H1 (cell line): ENCODE data around the gene TNPO3. TPM values are rescaled to one million over a fixed set of nuclear protein-coding genes. Genes with fewer than 3 reads are reported as not detected.

Experiments
- CTCF ChIA-PET: fragments of 300-600 bp; sonication (Branson Sonifier 250); formaldehyde crosslinking; loops from one replicate; lab custom pipeline; 2021; ENCODE audit not compliant: partially characterized antibody; lab: Charles Lee
- POLR2A ChIA-PET: fragments of 300-600 bp; sonication (Branson Sonifier 250); formaldehyde crosslinking; loops from one replicate; lab custom pipeline; 2021; ENCODE audit warnings: inconsistent platforms; ENCODE audit not compliant: partially characterized antibody; lab: Charles Lee
- DNase-seq, 2 experiments: peaks; one replicate each; pipeline versions ENCODE4 v3.0.0 to v3.0.0-alpha.2; 2010 to 2022; ENCODE audit warnings: low spot score in 2 of 2, low read depth in 1 of 2, mixed read lengths in 1 of 2
- FAIRE-seq: peaks from 2 replicates; lab custom pipeline; 2011; peaks lifted over from hg19 to GRCh38; lab: Jason Lieb, UNC
- H2AFZ ChIP-seq: 2 replicates; pipeline ENCODE4 v1.8.1; 2012; ENCODE audit warnings: low read length, inconsistent platforms
- H2AK5ac ChIP-seq: 2 replicates; pipeline ENCODE4 v1.6.1; 2013; ENCODE audit warnings: low read depth, low read length
- H2BK120ac ChIP-seq: replicated peaks from 2 replicates; pipeline ENCODE3; 2013; ENCODE audit warnings: low read depth, low read length, inconsistent platforms
- H2BK12ac ChIP-seq: 2 replicates; pipeline ENCODE4 v1.6.1; 2013; ENCODE audit warnings: low read depth, low read length
- H2BK15ac ChIP-seq: 2 replicates; pipeline ENCODE4 v1.6.1; 2013; ENCODE audit warnings: low read length
- H2BK20ac ChIP-seq: 2 replicates; pipeline ENCODE4 v1.6.1; 2013; ENCODE audit warnings: low read length
- H2BK5ac ChIP-seq: 2 replicates; pipeline ENCODE4 v1.6.1; 2013; ENCODE audit warnings: low read depth, low read length
- H3K14ac ChIP-seq: 2 replicates; pipeline ENCODE4 v1.6.1; 2013; ENCODE audit warnings: inconsistent platforms; ENCODE audit not compliant: insufficient read length
- H3K18ac ChIP-seq: 2 replicates; pipeline ENCODE4 v1.6.1; 2013; ENCODE audit warnings: low read length; ENCODE audit errors: extremely low read depth
- H3K23ac ChIP-seq: 2 replicates; pipeline ENCODE4 v1.6.1; 2013; ENCODE audit warnings: inconsistent platforms; ENCODE audit not compliant: insufficient read length
- H3K23me2 ChIP-seq: 2 replicates; pipeline ENCODE4 v1.6.1; 2013; ENCODE audit warnings: low read depth, low read length
- H3K27ac ChIP-seq: 2 replicates; pipeline ENCODE4 v1.6.1; 2011; ENCODE audit warnings: low read depth, low read length, inconsistent platforms
- H3K27me3 ChIP-seq, 4 experiments: replicated peaks in 1 of 4; 1 replicate in 1 of 4; 2 replicates in 3 of 4; pipeline versions ENCODE4 v1.6.1 to v1.8.1; 2011 to 2013; ENCODE audit warnings: low read length in 3 of 4, mild to moderate bottlenecking in 3 of 4, inconsistent platforms in 2 of 4, mixed read lengths in 2 of 4, moderate library complexity in 1 of 4; ENCODE audit not compliant: control insufficient read depth in 3 of 4, insufficient read depth in 3 of 4; ENCODE audit errors: extremely low read depth in 1 of 4
- H3K36me3 ChIP-seq, 4 experiments: 2 replicates each; pipeline versions ENCODE4 v1.6.1 to v1.8.1; 2011 to 2013; ENCODE audit warnings: mild to moderate bottlenecking in 4 of 4, low read length in 3 of 4, moderate library complexity in 2 of 4, control low read depth in 1 of 4, inconsistent platforms in 1 of 4; ENCODE audit not compliant: insufficient read depth in 4 of 4, control insufficient read depth in 2 of 4
- H3K4ac ChIP-seq: replicated peaks from 2 replicates; pipeline ENCODE3; 2013; ENCODE audit warnings: low read length, low read depth, mixed read lengths, inconsistent platforms; ENCODE audit not compliant: insufficient read length
- H3K4me1 ChIP-seq, 4 experiments: replicated peaks in 1 of 4; 1 replicate in 1 of 4; 2 replicates in 3 of 4; pipeline versions ENCODE4 v1.6.1 to v1.8.1; 2011 to 2013; ENCODE audit warnings: low read length in 3 of 4, inconsistent platforms in 2 of 4, mixed read lengths in 1 of 4; ENCODE audit not compliant: insufficient read depth in 4 of 4, control insufficient read depth in 3 of 4
- H3K4me2 ChIP-seq, 2 experiments: 2 replicates each; pipeline versions ENCODE4 v1.6.1 to v1.8.1; 2011 to 2013; ENCODE audit warnings: low read depth in 2 of 2, low read length in 2 of 2, control low read depth in 1 of 2, inconsistent platforms in 1 of 2, mild to moderate bottlenecking in 1 of 2; ENCODE audit not compliant: insufficient read depth in 1 of 2
- H3K4me3 ChIP-seq, 4 experiments: fragments of 200-600, 300-600 bp in 1 of 4; sonication (generic), shearing (Covaris generic), sonication (Bioruptor Twin) in 1 of 4; 2 replicates each; pipeline versions ENCODE4 v1.5.1 to v1.8.1; 2011 to 2016; ENCODE audit warnings: low read length in 4 of 4, low read depth in 3 of 4, control low read depth in 2 of 4, inconsistent platforms in 2 of 4, mild to moderate bottlenecking in 2 of 4, mixed read lengths in 1 of 4, moderate library complexity in 1 of 4; ENCODE audit not compliant: insufficient read depth in 2 of 4; ENCODE audit errors: extremely low read depth in 1 of 4
- H3K56ac ChIP-seq: replicated peaks from 2 replicates; pipeline ENCODE3; 2013; ENCODE audit warnings: low read depth, mild to moderate bottlenecking, mixed read lengths, low read length, inconsistent platforms; ENCODE audit not compliant: insufficient read length
- H3K79me1 ChIP-seq: 2 replicates; pipeline ENCODE4 v1.6.1; 2013; ENCODE audit warnings: low read depth, low read length, control low read depth
- H3K79me2 ChIP-seq, 2 experiments: 2 replicates each; pipeline versions ENCODE4 v1.6.1 to v1.8.1; 2012 to 2013; ENCODE audit warnings: low read length in 2 of 2, mild to moderate bottlenecking in 2 of 2, inconsistent platforms in 1 of 2; ENCODE audit not compliant: insufficient read depth in 2 of 2, control insufficient read depth in 1 of 2
- H3K9ac ChIP-seq, 4 experiments: replicated peaks in 1 of 4; 1 replicate in 1 of 4; 2 replicates in 3 of 4; pipeline versions ENCODE4 v1.6.1 to v1.8.1; 2011 to 2013; ENCODE audit warnings: low read depth in 3 of 4, low read length in 3 of 4, control low read depth in 2 of 4, mild to moderate bottlenecking in 2 of 4, moderate library complexity in 2 of 4, inconsistent platforms in 1 of 4; ENCODE audit errors: extremely low read depth in 1 of 4
- H3K9me3 ChIP-seq, 2 experiments: 2 replicates each; pipeline versions ENCODE4 v1.6.1 to v1.8.1; 2012 to 2013; ENCODE audit warnings: mild to moderate bottlenecking in 2 of 2, moderate library complexity in 2 of 2, control low read depth in 1 of 2, inconsistent platforms in 1 of 2, low read depth in 1 of 2, low read length in 1 of 2, mixed read lengths in 1 of 2; ENCODE audit not compliant: insufficient read depth in 2 of 2
- H4K20me1 ChIP-seq, 2 experiments: replicated peaks in 1 of 2; 2 replicates each; pipeline versions ENCODE3 to v1.8.1; 2011 to 2013; ENCODE audit warnings: inconsistent platforms in 2 of 2, low read length in 2 of 2, mild to moderate bottlenecking in 1 of 2; ENCODE audit not compliant: insufficient read depth in 2 of 2, control insufficient read depth in 1 of 2
- H4K5ac ChIP-seq: 2 replicates; pipeline ENCODE4 v1.6.1; 2013; ENCODE audit warnings: low read length, low read depth, mixed read lengths, inconsistent platforms; ENCODE audit not compliant: insufficient read length
- H4K8ac ChIP-seq: 2 replicates; pipeline ENCODE4 v1.8.0; 2013; ENCODE audit warnings: mild to moderate bottlenecking, moderate library complexity, low read length, inconsistent platforms; ENCODE audit not compliant: insufficient read depth; ENCODE audit errors: extremely low read depth
- H4K91ac ChIP-seq: replicated peaks from 2 replicates; pipeline ENCODE3; 2013; ENCODE audit warnings: low read length, mixed read lengths, inconsistent platforms; ENCODE audit not compliant: insufficient read length
- CBX5 ChIP-seq: fragments of 300-800, 300-1000 bp; sonication (generic); IDR thresholded peaks from 2 replicates; pipeline ENCODE4 v1.7.1; 2016; ENCODE audit warnings: antibody characterized with exemption, low read length, low read depth
- CBX8 ChIP-seq: fragments of 300-800, 300-1000 bp; sonication (generic); IDR thresholded peaks from 2 replicates; pipeline ENCODE4 v1.7.1; 2016; ENCODE audit warnings: low read depth, low read length, borderline replicate concordance
- CTBP2 ChIP-seq: IDR thresholded peaks from 2 replicates; pipeline ENCODE4 v1.7.0; 2011; ENCODE audit warnings: borderline replicate concordance, mild to moderate bottlenecking, moderate library complexity, mixed read lengths, low read length; ENCODE audit not compliant: insufficient read depth, insufficient read length
- JUN ChIP-seq: IDR thresholded peaks from 2 replicates; pipeline ENCODE4 v1.6.1; 2011; ENCODE audit warnings: low read depth, mild to moderate bottlenecking, improper control_type of control experiment, low read length
- RAD21 ChIP-seq, 2 experiments: IDR thresholded peaks in 1 of 2; conservative IDR thresholded peaks in 1 of 2; 2 replicates each; pipeline ENCODE4 v1.6.1; 2011; ENCODE audit warnings: low read depth in 2 of 2, low read length in 2 of 2, improper control_type of control experiment in 1 of 2, inconsistent platforms in 1 of 2, mild to moderate bottlenecking in 1 of 2, moderate library complexity in 1 of 2
- RBBP5 ChIP-seq: IDR thresholded peaks from 2 replicates; pipeline ENCODE4 v1.7.1; 2012; ENCODE audit warnings: low read depth, mild to moderate bottlenecking, inconsistent platforms, low read length, moderate library complexity, borderline replicate concordance
- RNF2 ChIP-seq: fragments of 200-900, 300-1000 bp; sonication (generic); IDR thresholded peaks from 2 replicates; pipeline ENCODE4 v1.7.1; 2016; ENCODE audit warnings: borderline replicate concordance, low read depth, mild to moderate bottlenecking, antibody characterized with exemption, low read length; ENCODE audit not compliant: poor library complexity, severe bottlenecking; ENCODE audit errors: missing control alignments
- RXRA ChIP-seq: IDR thresholded peaks from 2 replicates; pipeline ENCODE4 v1.6.1; 2011; ENCODE audit warnings: low read depth, mild to moderate bottlenecking, low read length, moderate library complexity; ENCODE audit not compliant: insufficient read depth
- SP4 ChIP-seq: IDR thresholded peaks from 2 replicates; pipeline ENCODE4 v1.6.1; 2012; ENCODE audit warnings: low read length, inconsistent platforms
- ZNF274 ChIP-seq: IDR thresholded peaks from 2 replicates; pipeline ENCODE4 v1.7.0; 2012; ENCODE audit warnings: low read length, borderline replicate concordance; ENCODE audit errors: extremely low read depth
- WGBS, 2 experiments: shearing (Covaris generic) in 1 of 2; methylation state at CpG; one replicate each; pipeline versions ENCODE4 v1.1.6 to v1.1.7; 2013 to 2015; ENCODE audit warnings: low lambda C conversion rate in 2 of 2, mixed read lengths in 2 of 2, inconsistent platforms in 1 of 2, low coverage in 1 of 2, missing lambda C conversion rate in 1 of 2; ENCODE audit not compliant: insufficient replicate concordance in 2 of 2, insufficient coverage in 1 of 2, insufficient read length in 1 of 2; ENCODE audit errors: extremely low coverage in 1 of 2, missing lambda C conversion rate in 1 of 2; 5-methylcytosine and 5-hydroxymethylcytosine counted together
- polyA plus RNA-seq, 7 experiments: library from polyadenylated mRNA; depleted of rRNA in 3 of 7; stranded (reverse) in 5 of 7; unstranded in 2 of 7; fragments of >200 nt in 5 of 7; fragments of 200-250 nt in 2 of 7; gene quantifications; 1 replicate in 5 of 7; 2 replicates in 1 of 7; 4 replicates in 1 of 7; pipeline versions ENCODE4 v1.2.1 to v1.2.3, GENCODE V29; 2011 to 2013; ENCODE audit warnings: missing spikeins in 2 of 7, mixed read lengths in 2 of 7
- total RNA-seq: library from RNA; stranded (reverse); fragmentation: NEBNext Ultra II Directional; extraction: Animal tissue kit (Norgen Biotek cat#: 25700); gene quantifications from 2 replicates; pipeline ENCODE4 v1.2.1, GENCODE V29; 2021

The TNPO3 gene
- total and polyA plus RNA-seq, 2 of the 8 experiments (the other 6 are each of a cell fraction or from before 2014, with no cell fraction given): 67.6 to 99.2 TPM

- peak overlapping the region; percentile 37 to 67 (median 52); a peak in 5 of 8 replicates for H3K4me3 ChIP-seq
- H3K79me2 ChIP-seq: no peaks in the 10 kb centered on the region
- peaks cover 5 to 44% (median 29%) of the 10 kb centered on the region in 4 experiments; a peak in 6 of 7 replicates for H3K27me3 ChIP-seq
- H3K36me3 ChIP-seq: no peaks in the 10 kb centered on the region
- peaks cover 11% of the 10 kb centered on the region; the same call in 1 of the 2 replicates for H3K23me2 ChIP-seq
- peak overlapping the region; percentile 50; the same call in 1 of the 2 replicates for H2BK12ac ChIP-seq
- no peak overlapping the region for H3K23ac ChIP-seq
- H3K4me2 ChIP-seq: peak overlapping the region; percentile 89 to 91
- no peak overlapping the region for H2BK5ac ChIP-seq
- H3K79me1 ChIP-seq: no peaks in the 10 kb centered on the region
- no peak overlapping the region for H2BK20ac ChIP-seq
- H4K20me1 ChIP-seq: no peaks in the 10 kb centered on the region
- H3K14ac ChIP-seq: no peak overlapping the region
- no peak overlapping the region for H2BK15ac ChIP-seq
- peak overlapping the region; percentile 39; the same call in 1 of the 2 replicates for H2AFZ ChIP-seq
- peaks cover 4 to 30% (median 19%) of the 10 kb centered on the region in 4 experiments for H3K4me1 ChIP-seq
- H4K8ac ChIP-seq: no peak overlapping the region
- CTCF ChIA-PET: interaction anchor here (1.1 to 4.5 kb wide), 6 partner anchors 10 to 77 kb away, joined by 3 to 42 read pairs (median 4); no protein-coding TSS in a partner anchor
- no peak overlapping the region for H2AK5ac ChIP-seq
- H4K91ac ChIP-seq: no peak overlapping the region
- no peak overlapping the region for H2BK120ac ChIP-seq
- H3K27ac ChIP-seq: no peak overlapping the region
- no peak overlapping the region for H3K56ac ChIP-seq
- DNase-seq (peak in 1 of 2 experiments; percentile 42), FAIRE-seq (no peak)
- 79% methylated on average over 5 of the region's 6 CpGs; no CpG with 5 or more reads in 1 of the 2 experiments for WGBS, 2 experiments
- no peak overlapping the region for H3K4ac ChIP-seq
- H3K18ac ChIP-seq: no peak overlapping the region
- no peak overlapping the region for H3K9ac ChIP-seq
- no peak overlapping the region for H4K5ac ChIP-seq
- POLR2A ChIA-PET: interaction anchor here (1.2 to 2.0 kb wide), 4 partner anchors 12 to 47 kb away, joined by 3 to 5 read pairs (median 4); no protein-coding TSS in a partner anchor
- no peaks in the 10 kb centered on the region for H3K9me3 ChIP-seq
- no peak for TF ChIP-seq SP4
- no peak for TF ChIP-seq RBBP5
- no peak for TF ChIP-seq RAD21 (IDR thresholded peaks at IDR 0.05 in 1 of 2, conservative IDR thresholded peaks at IDR 0.05 in 1 of 2; ENCODE audit: low read depth in 2 of 2, low read length in 2 of 2)
- no peak for TF ChIP-seq CBX8
- no peak for TF ChIP-seq CTBP2
- no peak for TF ChIP-seq JUN
- no peak for TF ChIP-seq RNF2
- TF ChIP-seq ZNF274: no peak
- TF ChIP-seq RXRA: no peak
- no peak for TF ChIP-seq CBX5
These were observed 145.9 kb downstream of the TNPO3 start for GRCh38 chr7:128908750-128909624.
